Activated CD8-positive, alpha-beta memory T cell treated with anti-CD3 and anti-CD28 coated beads for 4 hours (primary cell): ENCODE results near the gene CA5A.
"Not testable (repeated sequence)": the region's sequence is repeated elsewhere in the genome, so short reads cannot be mapped to it uniquely, and the experiment has no call there.

Source experiments
- DNase-seq, 2 donors: peaks; one replicate each; pipeline ENCODE4 v3.0.0-alpha.2; 2020; ENCODE audit warnings: low read depth in 2 of 2

Gene CA5A

DNA sequence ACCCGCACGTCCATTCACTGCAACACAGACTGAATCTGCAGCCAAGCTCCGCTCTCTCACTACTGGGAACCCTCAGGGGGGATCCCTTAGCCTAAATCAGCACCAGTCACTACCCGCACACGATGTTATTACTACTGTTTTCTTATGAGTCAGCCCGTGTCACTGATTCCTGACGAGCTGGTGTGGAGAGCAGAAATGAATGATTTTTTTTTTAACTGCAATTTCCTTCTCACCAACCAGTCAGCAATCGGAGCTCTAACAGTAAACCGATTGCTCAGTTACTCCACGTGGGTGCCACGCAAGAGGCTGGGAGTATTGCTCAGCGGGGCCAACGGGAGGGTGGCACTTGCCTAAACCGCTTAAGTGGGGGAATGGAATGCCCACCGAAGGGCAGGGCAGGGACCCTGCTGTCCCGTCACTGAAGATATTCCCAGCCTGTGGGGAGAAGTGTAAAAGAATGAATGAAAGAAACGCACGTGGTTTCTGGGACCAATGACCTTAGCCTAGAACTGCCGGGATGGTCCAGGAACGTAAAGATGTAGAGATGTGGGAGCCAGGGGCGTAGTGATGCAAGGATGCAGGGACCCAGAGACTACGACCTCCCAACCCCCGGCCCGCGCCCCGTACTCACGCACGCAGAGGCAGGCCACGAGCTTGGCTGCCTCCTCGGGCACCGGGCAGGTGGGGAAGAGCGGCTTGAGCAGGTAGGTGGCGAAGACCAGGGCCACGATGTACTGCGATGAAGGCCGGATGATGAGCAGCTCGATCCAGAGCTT lies 67.9 kb downstream of the CA5A start:
- peak in 1 of 2 donors; percentile 61 for DNase-seq

DNA sequence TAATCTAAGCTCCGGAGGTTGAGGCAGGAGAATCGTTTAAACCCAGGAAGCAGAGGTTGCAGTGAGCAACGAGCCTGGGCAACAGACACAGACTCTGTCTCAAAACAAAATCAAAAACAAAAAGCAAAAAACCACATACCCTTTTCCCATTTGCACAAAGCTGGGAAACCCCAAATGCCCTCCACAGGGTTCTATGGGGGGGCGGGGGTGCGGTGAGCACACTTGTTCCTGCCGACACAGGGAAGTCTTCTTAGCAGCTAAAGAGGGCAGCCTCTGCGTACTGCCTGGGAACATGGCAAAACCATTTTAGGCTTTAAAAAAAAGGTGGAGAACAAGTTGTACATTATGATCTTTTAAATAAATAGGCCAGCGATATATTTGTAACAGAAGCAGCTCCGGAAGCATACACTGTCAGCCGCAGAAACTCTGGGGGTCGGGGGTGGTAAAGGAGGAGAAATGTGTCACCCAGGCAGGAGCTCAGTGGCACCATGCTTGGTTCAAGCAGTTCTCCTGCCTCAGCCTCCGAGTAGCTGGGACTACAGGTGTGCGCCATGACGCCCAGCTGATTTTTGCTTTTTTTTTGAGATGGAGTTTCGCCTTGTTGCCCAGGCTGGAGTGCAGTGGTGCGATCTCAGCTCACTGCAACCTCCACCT lies 70.3 kb downstream of the CA5A start:
- DNase-seq = not testable (repeated sequence)

DNA sequence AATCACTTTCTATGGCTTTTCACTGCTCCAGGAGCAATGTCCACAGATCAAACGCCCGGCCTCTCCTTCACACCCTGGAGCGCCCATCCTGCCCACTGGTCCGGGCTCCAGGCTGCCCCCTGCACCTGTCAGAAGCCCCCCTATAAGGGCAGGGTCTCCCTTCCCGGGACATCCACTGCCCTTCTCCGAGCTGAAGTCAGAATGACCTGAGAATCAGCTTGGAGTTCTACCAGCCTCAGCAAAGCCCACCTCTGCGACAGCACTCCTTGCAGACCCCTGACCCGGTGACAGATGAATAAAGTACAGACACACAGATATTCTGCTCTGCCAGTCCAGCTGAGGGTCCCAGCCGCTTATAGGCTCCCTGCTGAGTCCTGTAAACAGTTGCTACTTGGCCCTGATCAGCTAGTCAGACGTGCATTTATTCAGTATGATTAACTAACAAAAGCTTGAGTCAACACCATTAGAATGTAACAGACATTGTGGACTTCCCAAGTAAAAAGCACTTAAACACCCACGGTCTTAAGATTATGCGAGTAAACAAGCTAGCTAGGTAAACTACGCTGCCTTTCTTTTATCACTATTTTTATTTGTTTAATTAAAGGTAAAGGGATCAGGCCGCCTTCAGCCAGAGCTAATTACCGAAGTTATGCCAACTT lies 71.9 kb downstream of the CA5A start:
- no peak for DNase-seq

DNA sequence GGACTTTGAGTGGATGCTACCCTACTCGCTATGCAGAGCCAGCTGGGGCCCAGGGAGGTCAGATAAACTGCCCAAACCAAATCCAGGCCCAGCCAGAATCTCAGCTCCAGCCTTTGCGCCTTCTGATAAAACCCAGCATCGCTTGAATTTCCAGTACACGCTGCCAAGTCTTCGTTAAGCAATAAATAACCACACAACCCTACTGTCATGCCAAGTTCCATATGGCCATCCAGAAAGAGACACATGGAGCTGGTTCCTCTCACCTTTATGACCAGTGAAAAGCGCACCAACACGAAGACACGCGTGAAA lies 73.0 kb downstream of the CA5A start:
- not testable (repeated sequence) for DNase-seq

- not testable (repeated sequence) for DNase-seq
Observed at GRCh38 chr16:87862597-87863326, 73.6 kb downstream of the CA5A start.

- DNase-seq = not testable (repeated sequence)
Observed at GRCh38 chr16:87861300-87862099, 74.8 kb downstream of the CA5A start.

- no peak for DNase-seq
Observed at GRCh38 chr16:87860553-87861299, 75.6 kb downstream of the CA5A start.

GRCh38 chr16:87858151-87858993 lies 78.0 kb downstream of the CA5A start:
- not testable (repeated sequence) for DNase-seq

DNA sequence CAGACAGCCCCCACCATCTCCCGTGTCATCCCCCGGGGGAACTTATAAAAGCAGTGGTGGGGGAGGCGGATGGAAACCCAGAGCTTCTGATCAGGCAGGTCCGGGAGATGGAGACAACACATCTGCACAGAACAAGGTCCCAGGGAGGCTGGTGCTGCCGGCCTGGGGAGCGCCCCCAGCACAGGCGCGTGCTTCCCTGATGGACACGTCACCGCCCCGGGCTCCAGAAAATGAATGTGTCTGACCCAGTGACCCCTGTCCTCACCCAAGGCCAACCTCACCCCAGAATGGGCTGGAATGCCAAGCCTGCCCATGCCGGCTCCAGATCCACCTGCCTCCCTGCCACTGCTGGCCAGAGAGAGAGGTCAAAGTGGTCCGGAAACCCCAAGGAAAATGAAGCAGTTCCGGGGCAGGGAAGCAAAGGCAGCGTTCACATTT lies 79.5 kb downstream of the CA5A start:
- no peak for DNase-seq

DNA sequence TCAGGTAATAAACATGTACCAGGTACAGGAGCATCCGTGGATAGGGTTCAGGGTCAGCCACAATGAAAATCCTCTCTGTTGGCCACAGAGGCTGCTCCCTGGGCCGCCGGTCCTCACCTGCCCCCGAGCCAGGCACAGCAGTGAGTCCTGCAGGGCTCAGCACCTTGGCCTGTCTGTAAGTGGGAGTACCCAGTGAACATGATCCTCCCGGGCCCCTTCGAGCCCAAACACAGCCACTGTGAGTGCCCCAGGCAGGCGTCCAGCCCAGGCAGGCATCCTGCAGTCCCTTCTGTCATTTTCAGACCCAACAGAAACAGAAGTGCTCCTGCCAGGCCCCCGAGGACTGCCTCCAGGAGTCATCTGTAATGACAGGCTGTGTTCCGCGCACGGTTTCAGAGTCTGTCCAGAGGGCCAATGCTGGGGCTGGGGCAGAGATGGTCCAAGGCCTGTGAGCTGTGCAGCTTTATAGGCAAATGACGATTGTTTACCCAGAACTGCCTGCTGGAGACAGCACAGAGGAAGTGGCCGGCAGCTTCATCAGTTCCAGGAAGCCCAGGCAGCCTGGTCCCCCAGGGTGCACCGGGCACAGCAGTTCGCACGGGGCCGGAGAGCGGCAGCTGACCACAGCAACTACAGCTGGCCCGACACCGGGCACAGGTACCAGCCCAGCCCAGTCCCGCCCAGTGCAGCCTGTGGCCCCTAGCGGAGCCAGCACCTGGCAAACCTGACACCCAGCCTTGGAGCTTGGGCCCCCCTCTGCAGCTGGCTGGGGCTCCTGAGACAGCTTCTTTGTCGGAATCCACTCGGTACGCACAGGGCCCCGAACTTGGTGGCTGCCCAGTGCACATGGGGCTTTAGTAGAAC lies 80.2 kb downstream of the CA5A start:
- no peak for DNase-seq

DNA sequence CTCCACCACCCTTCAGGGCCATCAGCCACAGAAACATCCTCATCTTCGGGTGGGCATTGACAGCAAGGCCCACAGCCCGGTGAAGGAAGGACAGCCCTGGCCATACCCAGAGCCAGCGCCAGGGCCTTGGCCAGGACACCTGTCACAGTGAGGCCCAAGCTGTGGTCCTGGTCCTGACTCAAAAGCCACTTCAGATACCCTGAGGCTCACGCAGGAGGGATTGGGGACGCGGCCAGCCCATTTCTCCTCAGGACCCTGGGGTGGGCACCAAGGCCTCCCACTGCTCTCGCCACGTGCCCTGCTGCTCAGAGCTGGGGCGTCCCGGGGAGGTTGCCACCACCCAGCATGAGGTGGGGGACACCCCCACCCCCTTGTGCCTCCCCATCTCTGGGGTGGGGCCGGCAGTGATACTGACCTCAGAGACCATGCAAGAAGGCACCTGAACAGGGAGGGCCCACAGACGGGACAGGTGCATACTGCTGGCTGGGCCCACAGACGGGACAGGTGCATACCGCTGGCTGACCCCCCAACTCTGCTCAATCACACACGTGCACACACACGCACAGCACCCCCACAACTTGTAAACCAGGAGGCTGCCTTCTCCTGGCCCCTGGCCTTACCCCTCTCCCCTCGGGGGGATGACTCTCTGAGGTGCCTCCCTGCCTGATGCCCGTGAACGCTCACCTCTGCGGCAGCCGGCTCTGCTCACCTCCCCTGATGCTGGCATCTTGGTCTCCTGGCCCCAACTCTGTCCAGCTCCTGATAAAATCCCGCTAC lies 81.2 kb downstream of the CA5A start:
- DNase-seq = no peak

DNA sequence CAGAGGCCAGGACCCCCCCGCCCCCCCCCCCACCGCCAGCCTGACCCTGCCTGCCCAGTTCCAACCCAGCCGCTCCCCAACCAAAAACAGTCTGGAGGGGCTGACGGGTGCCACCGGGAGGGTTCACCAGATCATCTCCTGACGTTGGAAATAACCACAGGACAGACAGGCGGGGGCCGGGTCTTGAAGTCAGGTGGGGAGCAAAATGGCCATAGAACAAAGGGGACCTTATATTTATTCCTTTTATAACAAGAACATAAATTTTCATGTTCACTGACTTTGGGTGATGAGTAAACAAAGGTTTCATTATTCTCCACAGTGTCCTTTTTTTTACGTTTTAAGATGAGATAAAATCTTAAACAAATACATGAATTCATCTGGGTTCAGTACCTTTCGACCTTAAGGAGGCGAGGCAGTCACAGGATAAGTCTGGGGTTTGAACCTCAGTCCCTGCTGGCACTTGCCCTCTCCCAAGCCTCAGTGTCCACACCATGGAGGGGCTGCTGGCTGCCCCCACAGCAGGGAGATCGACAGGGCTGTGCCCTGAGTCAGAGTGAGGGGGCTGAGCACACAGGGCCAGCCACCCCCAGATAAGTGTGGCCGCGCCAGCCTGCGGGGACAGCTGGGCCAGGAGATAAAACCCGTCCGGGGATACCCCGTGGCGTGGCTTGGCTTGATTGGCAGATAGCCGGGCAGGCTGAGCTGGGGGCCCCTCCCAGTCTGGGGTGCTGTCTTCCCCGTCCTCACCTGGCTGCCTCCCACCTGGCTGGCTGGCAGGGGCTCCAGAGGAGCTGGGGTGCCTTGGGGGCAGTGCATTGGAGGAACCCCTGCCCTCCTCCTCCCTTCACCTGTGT lies 82.0 kb downstream of the CA5A start:
- DNase-seq = no peak

- peak; percentile 76 to 82 for DNase-seq
Observed at GRCh38 chr16:87853411-87854052, 82.8 kb downstream of the CA5A start.

DNA sequence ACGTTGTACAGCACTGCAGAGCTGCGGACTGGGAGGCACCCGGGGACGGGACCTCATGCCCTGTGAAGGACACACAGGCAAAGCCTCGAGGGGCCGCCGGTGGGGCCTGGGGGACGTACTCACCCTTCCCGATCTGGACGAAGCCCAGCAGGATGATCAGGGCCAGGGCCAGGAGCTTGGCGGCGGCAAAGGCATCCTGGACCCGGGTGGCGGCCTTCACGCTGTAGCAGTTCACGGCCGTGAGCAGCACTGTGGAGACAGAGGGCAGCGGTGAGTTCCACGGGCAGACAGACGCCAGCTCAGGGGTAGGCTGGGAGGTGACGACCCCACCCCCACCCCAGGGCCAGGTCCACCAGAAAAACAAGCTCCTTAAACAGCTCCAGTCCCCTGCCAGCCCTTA lies 84.7 kb downstream of the CA5A start:
- DNase-seq = no peak

DNA sequence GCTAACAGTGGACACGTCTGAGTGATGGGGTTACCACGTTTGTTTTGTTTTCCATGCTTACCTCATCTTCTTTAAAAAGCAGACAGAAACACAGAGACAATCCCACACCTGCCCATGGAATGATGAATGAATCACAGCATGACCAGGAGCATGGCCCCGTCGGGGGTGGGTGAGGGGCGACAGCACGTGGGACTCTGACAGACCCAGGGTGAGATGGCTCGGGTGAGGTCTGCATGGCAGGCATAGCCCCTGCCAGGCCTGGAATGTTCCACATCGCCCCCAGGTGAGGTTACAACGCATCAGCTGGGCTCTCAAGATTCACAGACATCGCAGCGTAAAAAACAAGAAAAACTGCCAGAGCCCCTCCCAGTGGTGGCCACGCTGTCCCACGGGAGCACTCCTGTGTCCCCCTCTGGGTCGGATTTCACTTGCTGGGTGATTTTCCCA lies 85.2 kb downstream of the CA5A start:
- no peak for DNase-seq
